IPS-20b (cell line): ENCODE results near the gene MDFI.

Experiments used
- H3K27ac ChIP-seq: one replicate; pipeline ENCODE4 v1.5.1; 2013; ENCODE audit warnings: low read length
- H3K27me3 ChIP-seq: 2 replicates; pipeline ENCODE4 v1.6.1; 2013; ENCODE audit warnings: mild to moderate bottlenecking, low read length, inconsistent platforms; ENCODE audit not compliant: insufficient read depth
- H3K36me3 ChIP-seq: 2 replicates; pipeline ENCODE4 v1.6.1; 2013; ENCODE audit warnings: low read depth, mild to moderate bottlenecking, inconsistent platforms, low read length, moderate library complexity; ENCODE audit not compliant: insufficient read depth
- H3K4me1 ChIP-seq: 2 replicates; pipeline ENCODE4 v1.6.1; 2013; ENCODE audit warnings: mild to moderate bottlenecking, control low read depth, inconsistent platforms, low read length, moderate library complexity; ENCODE audit not compliant: insufficient read depth
- H3K4me3 ChIP-seq: 2 replicates; pipeline ENCODE4 v1.5.1; 2013; ENCODE audit warnings: mild to moderate bottlenecking, low read length, inconsistent platforms
- H3K9ac ChIP-seq: 2 replicates; pipeline ENCODE4 v1.6.1; 2013; ENCODE audit warnings: low read depth, mild to moderate bottlenecking, inconsistent platforms, low read length, moderate library complexity
- H3K9me3 ChIP-seq: 2 replicates; pipeline ENCODE4 v1.6.1; 2013; ENCODE audit warnings: mild to moderate bottlenecking, low read depth, low read length, inconsistent platforms; ENCODE audit not compliant: insufficient read depth

MDFI gene

DNA sequence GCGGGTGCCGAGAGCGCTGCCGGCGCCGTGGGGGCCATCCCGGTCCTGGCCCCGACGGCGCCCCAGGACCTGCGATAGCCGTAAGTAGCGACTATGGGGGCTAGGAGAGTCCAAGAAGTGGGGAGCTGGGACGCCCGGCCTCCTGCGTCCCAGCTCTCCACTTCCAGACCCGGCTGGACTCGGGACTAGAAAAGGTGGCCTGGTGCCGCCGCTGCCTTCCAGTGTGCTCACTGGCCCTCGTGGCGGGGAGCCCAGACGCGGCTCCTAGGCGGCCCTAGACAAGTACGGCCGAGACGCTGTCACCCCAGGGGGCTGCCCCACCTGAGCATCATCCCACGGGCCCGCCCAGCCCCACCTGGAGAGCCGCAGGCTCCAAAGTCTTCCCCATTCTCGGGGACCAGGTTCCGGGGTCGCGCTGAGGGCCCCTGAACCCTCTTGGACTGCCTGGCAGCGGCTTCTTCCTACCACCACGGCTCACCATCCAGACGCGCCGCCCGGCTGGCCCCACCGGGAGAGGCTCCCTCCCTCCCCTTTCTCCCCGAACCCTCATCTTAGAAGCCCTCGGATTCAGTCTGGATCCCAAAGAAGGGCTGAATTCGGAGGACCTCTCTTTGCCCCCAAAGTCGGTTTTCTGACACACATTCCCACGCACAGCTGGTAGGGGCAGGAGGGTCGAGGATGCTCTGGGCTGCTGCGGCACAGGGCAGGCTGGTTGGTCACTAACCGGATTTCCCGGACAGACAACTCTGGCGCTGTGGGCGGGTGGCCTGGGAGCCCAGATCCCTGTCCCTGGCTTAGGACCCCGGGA, 870 bp upstream of the MDFI start:
- Histone ChIP-seq H3K36me3 (no peaks in the 10 kb centered on the region; the same call in 1 of the 2 replicates), H3K4me3 (peak overlapping the region; percentile 88), H3K27ac (no peak overlapping the region), H3K9ac (peak overlapping the region; percentile 34; the same call in 1 of the 2 replicates), H3K9me3 (no peaks in the 10 kb centered on the region), H3K4me1 (peaks cover 20% of the 10 kb centered on the region), H3K27me3 (peaks cover 94% of the 10 kb centered on the region)

DNA sequence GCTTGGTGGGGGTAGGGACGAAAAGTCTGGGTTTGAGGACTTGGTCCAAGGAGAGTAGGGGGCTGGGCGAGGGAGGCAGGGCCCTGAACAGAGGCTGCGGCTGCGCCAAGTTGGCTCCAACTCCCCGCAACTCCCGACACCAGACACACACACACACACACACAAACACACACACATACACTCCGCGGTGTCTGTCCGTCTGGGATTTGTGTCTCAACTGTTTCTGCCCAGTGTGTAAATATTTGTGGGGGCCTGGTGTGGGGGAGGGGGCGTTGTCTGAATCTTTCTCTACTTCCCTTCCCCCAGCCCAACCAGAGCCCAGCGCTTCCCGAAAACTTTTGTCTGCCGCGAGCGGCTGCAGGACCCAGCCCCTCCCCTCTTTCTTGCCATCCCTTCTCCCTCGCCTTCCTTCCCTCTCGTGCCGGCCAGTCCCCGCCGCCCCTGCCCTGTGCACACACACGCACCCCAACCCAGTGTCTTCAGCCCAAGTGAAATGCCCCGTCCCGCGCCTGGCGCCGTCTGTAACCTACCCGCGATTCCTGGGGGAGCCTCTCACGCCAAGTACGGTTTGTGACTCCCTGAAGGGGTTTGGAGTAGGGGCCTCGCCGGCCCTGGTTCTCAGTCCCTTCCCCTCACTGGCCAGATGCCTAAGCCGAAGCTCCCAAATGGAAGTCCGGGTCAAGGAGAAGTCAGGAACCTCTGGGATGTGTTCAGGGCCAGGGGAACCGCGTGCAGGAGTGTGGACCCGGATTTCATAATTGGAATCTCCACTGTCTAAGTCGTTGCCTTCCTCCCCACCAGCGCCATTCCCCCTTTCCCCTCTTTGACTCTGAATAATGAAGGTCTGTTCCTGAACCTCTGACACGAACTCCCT, 904 bp downstream of the MDFI start:
- Histone ChIP-seq H3K4me3 (peak overlapping the region; percentile 88), H3K27me3 (peaks cover 88% of the 10 kb centered on the region), H3K9ac (peak overlapping the region; percentile 46; the same call in 1 of the 2 replicates), H3K36me3 (no peaks in the 10 kb centered on the region; the same call in 1 of the 2 replicates), H3K9me3 (no peaks in the 10 kb centered on the region), H3K4me1 (peaks cover 25% of the 10 kb centered on the region), H3K27ac (peak overlapping the region; percentile 20)

DNA sequence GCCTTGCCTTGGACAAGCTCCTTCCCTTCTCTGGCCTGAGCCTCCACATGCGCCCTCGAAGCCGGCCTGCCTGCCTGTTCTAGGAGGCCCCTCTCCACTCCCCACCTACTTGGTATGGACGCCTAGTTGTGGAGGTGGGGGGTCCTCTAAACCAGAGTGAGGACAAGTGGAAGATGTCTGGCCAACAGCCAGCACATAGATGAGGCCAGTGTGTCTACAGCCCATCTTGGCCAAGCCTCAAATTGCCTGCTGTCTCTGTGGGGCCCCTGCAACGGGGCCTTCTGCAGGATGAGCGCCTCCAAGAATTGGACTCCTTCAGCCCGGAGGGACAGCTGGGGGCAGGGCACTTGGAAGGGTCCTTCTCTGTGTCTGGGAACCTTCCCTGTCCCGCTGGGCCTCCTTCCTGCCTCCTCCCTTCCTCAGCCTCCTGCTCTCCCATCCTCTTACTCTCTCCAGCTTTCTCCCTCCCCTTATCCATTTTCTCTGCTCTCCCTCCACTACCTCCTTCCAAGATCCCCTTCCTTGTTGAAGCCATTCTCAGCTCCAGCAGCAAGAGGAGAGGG, 1.6 kb downstream of the MDFI start:
- Histone ChIP-seq H3K27ac (no peak overlapping the region), H3K9ac (peak overlapping the region; percentile 46), H3K4me3 (peak overlapping the region; percentile 88)

DNA sequence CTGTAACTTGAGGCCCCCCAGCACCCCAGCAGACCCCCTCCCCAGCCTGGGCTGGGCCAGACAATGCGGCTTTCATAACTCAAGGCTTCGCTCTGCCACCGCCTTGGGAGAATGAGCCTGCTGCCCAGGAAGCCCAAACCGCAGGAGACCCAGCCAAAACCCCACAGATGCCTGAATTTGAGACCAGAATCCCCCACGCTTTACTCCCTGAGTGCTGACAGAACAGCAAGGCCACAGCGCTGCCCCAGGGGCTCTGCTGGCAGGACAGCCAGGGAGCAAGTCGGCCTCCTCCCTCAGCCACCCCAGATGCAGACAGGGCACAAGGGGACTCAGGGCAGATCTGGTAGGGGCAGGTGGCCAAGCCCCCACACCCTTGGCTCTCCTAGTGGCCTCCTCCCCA, 2.2 kb downstream of the MDFI start:
- H3K4me1 ChIP-seq = peaks cover 34% of the 10 kb centered on the region
- peak overlapping the region; percentile 88; the same call in 1 of the 2 replicates for H3K4me3 ChIP-seq
- no peak overlapping the region for H3K9ac ChIP-seq

More for the DNA sequence above, 1.6 kb downstream of the MDFI start:
- Histone ChIP-seq H3K36me3 (no peaks in the 10 kb centered on the region; the same call in 1 of the 2 replicates), H3K4me1 (peaks cover 30% of the 10 kb centered on the region), H3K27me3 (peaks cover 83% of the 10 kb centered on the region), H3K9me3 (no peaks in the 10 kb centered on the region)

DNA sequence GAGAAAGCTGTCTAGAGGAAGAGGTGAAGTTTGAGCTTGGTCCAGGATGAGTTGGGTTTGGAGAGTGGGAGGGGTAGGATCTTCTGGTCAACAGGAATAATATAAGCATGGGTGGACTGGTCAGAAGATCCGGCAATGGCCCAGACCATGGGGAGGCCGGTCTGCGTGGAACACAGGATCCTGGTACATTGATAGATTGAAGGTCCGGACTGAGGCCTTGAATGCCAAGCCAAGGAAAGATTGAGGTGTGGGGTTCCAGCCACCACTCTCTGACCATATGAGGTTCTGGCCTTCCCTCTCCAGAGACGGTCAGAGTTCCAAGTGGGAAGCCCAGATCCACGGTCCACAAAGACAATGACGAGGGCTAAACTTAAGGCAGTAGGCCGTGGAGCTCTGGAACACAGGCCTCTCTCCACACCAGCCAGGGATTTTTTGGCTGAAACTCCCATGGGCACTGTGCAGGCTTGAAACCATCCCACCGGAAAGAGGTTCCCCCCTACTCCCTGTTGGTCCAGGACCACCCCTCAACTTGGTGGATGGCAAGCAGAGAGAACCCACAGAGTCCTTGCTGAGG, 3.2 kb downstream of the MDFI start:
- peaks cover 5% of the 10 kb centered on the region; the same call in 1 of the 2 replicates for H3K36me3 ChIP-seq
- no peak overlapping the region for H3K9ac ChIP-seq
- H3K4me1 ChIP-seq = peaks cover 38% of the 10 kb centered on the region
- H3K4me3 ChIP-seq = no peak overlapping the region
- H3K27ac ChIP-seq = no peak overlapping the region
- H3K9me3 ChIP-seq = no peaks in the 10 kb centered on the region
- peaks cover 75% of the 10 kb centered on the region for H3K27me3 ChIP-seq

More for the DNA sequence above, 2.2 kb downstream of the MDFI start:
- H3K9me3 ChIP-seq = no peaks in the 10 kb centered on the region
- peaks cover 81% of the 10 kb centered on the region for H3K27me3 ChIP-seq
- no peak overlapping the region for H3K27ac ChIP-seq
- H3K36me3 ChIP-seq = no peaks in the 10 kb centered on the region; the same call in 1 of the 2 replicates

DNA sequence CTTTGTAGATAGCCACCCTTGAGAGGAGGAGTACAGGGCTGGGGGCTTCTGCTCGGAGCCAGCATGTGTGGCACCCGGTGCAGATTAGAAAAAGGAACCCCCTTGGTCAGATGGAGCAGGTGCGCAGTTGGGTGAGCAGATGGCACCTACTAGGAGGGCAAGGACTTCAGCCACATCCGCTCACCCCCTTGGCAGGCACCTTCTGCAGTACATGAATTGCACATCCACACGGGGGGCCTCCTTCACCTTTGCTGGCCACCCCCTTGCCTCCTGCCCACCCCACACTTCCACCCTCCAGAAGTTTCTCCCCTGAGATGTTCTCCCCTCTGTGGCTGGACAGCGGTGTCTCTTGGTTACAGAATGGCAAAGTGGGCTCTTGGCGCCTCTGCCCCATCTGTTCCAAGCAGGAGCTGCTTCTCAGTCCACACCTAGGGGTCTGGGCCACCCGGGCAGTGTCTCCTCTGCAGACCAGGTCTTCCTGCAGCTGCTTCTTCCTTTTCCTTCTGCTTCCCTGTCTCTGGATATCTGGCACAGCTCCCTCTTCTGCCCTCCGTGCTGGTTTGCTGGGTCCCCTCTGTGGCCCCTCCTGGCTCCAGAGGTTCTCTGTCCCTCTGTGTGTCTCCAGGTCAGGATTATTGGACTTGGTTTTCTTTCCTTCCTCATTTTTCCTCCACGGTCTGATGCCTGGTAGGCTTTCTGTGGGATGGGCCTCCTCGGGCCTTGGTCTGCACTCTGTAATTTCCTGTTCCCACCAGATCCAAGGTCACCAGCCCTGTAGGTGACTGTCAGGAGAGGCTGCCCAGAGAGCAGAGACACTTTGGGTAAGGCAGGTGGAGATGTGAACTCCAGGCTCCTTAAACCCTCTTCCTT, 4.1 kb downstream of the MDFI start:
- peaks cover 66% of the 10 kb centered on the region for H3K27me3 ChIP-seq
- peaks cover 38% of the 10 kb centered on the region for H3K4me1 ChIP-seq
- H3K9me3 ChIP-seq = no peaks in the 10 kb centered on the region
- no peak overlapping the region for H3K27ac ChIP-seq
- H3K9ac ChIP-seq = no peak overlapping the region
- H3K36me3 ChIP-seq = peaks cover 14% of the 10 kb centered on the region; the same call in 1 of the 2 replicates
- no peak overlapping the region for H3K4me3 ChIP-seq

DNA sequence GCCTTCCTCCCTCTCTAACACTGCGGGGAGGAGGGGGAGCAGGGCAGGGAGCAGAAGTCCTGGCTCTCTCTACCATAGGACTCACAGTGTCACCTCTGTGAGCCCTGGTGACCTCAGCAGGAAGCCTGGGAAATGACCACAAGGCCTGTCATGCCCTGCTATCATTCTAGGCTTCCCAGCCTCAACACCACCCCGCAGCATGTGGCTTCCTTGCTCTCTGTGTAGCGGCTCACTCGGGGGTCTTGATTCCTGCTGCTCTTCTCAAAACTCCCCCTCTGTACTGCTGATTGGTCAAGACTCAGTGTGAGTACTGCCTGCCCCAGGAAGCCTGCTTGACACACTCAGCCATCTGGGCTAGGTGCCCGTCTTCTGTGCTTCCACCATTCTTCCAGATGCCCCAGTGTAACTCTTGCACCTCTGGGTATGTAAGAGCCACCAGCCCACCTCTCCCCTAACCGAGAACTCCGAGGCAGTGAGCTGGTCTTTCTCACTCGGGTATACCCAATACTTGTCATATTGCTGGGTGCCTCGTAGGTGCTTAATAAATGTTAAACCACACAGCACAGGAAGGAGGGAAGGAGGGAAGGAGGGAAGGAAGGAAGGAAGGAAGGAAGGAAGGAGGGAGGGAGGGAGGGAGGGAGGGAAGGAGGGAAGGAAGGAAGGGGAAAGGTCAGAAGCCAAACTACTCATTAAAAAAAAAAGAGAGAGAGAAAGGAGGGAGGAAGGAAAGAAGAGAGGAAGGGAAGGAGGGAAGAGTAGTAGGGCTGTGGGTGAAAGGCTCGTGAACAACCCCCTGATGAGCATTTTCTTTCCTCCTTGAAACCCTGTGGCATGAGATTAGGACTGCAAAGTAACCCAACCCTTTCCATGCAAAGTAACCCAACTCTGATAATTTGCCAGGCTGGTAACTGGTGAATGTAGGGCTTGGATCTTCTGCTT, 5.0 kb downstream of the MDFI start:
- Histone ChIP-seq H3K9me3 (no peaks in the 10 kb centered on the region), H3K36me3 (peaks cover 17% of the 10 kb centered on the region), H3K27ac (no peak overlapping the region), H3K4me1 (peaks cover 38% of the 10 kb centered on the region), H3K9ac (no peak overlapping the region; the same call in 1 of the 2 replicates), H3K27me3 (peaks cover 57% of the 10 kb centered on the region), H3K4me3 (no peak overlapping the region)

DNA sequence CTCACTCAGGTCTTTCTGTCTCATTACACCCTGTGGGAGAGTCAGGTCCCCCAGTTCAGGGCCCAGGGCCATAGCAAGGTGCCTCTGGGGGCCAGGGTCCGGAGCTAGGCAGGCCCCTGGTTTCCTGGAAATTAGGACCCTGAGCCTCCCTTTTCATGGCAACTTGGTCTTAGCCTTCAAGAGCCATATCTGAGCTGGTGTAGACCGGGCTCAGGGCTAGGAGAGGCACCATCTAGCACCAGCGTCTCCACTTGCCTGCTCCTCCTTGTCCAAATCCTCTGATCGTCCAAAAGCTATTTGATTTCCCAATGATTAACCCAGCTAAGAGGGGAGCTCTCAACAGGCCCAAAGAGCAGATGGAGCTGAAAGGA, 5.6 kb downstream of the MDFI start:
- peaks cover 52% of the 10 kb centered on the region for H3K27me3 ChIP-seq
- H3K4me1 ChIP-seq = peaks cover 38% of the 10 kb centered on the region

DNA sequence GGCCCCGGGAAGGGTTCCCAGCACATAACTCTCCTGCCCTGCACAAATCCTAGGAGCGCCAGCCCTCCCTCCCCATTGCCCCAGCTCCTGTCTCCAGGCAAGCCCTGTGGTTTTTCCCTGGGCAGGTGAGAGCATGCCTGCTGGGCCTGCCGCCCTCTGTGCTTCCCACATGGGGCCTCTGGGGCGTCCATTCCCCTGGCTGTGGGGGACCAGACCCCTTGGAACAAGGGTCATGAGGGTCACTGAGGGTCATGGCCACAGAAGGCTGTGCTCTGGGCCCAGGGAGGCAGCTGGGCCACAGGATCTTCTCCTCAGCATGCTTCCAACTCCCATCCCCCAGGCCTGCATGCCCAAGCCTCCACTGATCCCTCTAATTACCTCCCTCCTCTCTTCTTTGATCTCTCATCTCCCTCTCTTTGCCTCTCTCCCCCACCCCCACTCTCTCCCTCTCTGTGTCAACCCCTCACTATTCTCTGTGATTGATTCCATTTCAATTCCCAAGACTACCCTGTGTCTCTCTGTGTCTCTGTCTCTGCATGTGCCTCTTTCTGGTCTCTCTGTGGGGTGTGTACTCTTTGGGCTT, 6.1 kb downstream of the MDFI start:
- H3K36me3 ChIP-seq = peaks cover 20% of the 10 kb centered on the region
- H3K4me3 ChIP-seq = peak overlapping the region; percentile 1; the same call in 1 of the 2 replicates
- H3K27ac ChIP-seq = no peak overlapping the region
- H3K27me3 ChIP-seq = peaks cover 47% of the 10 kb centered on the region
- no peak overlapping the region; the same call in 1 of the 2 replicates for H3K9ac ChIP-seq
- no peaks in the 10 kb centered on the region for H3K9me3 ChIP-seq
- peaks cover 38% of the 10 kb centered on the region for H3K4me1 ChIP-seq

More for the DNA sequence above, 5.6 kb downstream of the MDFI start:
- peaks cover 20% of the 10 kb centered on the region for H3K36me3 ChIP-seq
- no peak overlapping the region for H3K27ac ChIP-seq
- no peaks in the 10 kb centered on the region for H3K9me3 ChIP-seq
- H3K4me3 ChIP-seq = no peak overlapping the region
- no peak overlapping the region; the same call in 1 of the 2 replicates for H3K9ac ChIP-seq
